Right hindlimb (tissue), 1 donor: ENCODE results near the gene MRPS5.
A peak's percentile ranks its signal among the peaks of the same experiment; 100 is the strongest.
"Not testable (repeated sequence)": the region's sequence is repeated elsewhere in the genome, so short reads cannot be mapped to it uniquely, and the experiment has no call there.

ENCODE experiments used
- DNase-seq: peaks from one replicate; pipeline ENCODE4 v3.0.0-alpha.2; 2018

MRPS5 gene

DNA sequence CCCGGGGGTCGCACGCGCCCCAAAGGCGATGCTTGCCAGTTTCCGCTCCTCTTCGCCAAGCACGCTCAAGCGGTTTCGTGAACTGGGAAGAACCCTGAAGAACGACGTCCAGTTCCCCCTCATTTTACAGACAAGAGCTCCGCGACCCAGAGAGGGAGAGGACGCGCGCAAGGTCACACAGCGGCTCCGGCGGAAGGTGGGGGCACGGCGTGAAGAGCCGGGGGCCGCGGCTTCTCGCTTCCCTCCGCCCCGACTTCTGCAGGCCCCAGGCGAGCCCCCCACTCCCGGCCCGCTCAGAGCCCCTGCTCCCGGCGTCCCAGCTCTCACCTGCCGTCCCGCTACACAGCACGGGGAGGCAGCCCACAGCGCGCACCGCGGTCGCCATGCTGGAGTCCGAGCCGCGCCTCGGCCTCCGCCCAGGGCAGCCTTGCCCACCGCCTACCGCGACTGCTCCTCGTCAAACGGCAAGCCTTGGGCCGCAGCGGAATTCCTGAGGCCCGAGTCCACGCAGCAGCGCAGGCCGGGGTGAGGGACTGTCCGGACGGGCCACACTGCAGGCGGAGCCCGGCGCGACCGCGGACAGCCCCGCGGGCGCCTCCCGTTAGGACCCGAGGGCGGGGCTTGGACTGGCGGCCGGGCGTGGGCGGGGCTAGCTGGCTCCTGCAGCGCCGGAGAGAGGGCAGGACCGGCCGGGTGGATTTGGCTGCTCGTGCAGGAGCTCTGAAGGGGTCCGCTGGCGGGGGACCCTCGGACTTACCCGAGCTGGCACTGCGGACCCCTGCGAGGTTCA, at the start of gene MRPS5:
Gene MRPS5 (minus strand): TSS at position 402 of the 790 bp plus-strand sequence. CDS start 17 bp downstream, at position 385.
- peak; percentile 92 for DNase-seq

GRCh38 chr2:95166065-95166763, 44.6 kb upstream of the MRPS5 start:
- DNase-seq = no peak

DNA sequence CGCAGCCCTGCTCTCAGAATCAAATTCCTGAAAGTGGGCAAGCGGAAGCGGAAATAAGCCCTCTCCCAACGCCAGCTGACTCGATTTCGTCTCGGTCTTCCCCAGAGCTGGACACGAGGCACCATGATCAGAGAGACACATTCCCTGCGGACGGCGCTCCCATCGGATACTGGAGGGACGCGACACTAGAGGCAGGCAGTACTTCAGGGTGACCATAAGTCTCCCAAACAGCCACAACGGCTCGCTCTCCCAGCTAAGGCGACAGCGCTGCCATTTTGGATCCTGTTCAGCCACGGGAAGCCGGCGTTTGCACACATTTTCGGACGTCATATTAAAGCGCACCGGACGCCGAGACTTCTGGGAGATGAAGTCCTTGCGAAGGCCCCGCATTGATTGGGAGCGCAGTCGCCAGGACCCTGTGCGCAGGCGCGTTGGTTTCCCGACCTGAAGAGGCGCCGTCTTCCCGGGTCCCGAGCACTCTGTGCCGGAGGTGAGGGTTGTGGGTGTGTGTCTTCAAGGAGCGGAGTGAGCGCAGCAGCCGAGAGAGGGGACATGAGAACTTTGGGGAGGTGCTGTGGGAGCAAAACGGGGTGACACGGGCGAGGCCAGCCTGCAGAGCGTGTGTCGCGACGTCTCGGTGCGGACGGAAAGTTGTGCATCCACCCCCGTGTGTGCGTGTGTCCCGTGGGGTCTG, 43.9 kb upstream of the MRPS5 start, which contains the start of gene ZNF2:
Gene ZNF2 (plus strand): TSS at position 439 of the 694 bp plus-strand sequence. CDS start 10,418 bp downstream, outside the sequence.
- DNase-seq = peak; percentile 98

DNA sequence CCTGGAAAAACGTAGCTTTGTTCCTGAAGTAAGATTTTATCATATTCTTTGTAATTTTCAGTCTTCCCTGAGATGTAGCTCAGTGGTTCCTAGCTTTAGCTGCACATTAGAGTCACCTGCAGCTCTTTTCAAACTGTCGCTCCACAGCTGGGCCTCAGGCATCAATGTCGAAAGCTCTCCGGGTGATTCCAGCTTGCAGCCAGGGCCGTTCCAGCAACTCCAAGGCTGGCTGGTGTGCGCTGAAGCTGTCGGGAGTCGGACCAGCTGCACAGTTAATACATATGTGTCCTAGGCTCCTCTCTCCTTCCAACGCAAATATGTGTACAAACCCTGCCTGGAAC, 43.4 kb upstream of the MRPS5 start:
- DNase-seq = no peak

- peak; percentile 80 for DNase-seq
These were observed 38.3 kb upstream of the MRPS5 start, which contains the start of gene ZNF514 for GRCh38 chr2:95159690-95160449. TSS of gene ZNF514 (minus strand) at chr2:95159848. CDS start at chr2:95153253, 6,595 bp downstream.

- DNase-seq = peak; percentile 65
These were observed 37.4 kb upstream of the MRPS5 start for GRCh38 chr2:95158891-95159619.

- DNase-seq = no peak
These were observed 36.8 kb upstream of the MRPS5 start for GRCh38 chr2:95158441-95158840.

DNA sequence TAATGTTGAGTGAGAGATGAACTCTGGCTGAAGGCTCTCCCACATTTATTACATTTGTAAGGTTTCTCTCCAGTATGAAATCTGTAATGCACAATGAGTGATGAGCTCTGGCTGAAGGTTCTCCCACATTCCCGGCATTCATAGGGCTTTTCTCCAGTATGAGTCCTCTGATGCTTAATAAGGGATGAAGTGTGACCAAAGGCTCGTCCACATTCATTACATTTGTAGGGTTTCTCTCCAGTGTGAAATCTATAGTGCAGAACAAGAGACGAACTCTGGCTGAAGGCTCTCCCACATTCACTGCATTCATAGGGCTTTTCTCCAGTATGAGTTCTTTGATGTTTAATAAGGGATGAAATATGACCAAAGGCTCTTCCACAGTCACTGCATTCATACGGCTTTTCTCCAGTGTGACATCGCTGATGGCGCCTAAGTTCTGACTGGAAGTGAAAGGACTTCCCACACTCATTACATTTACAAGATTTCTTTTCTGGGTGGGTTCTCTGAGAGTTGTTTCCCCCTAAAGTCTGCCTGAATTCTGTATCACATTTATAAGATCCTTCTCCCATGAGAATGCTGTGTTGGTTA, 27.9 kb upstream of the MRPS5 start:
- DNase-seq = no peak

- DNase-seq = no peak
These were observed 22.2 kb upstream of the MRPS5 start for GRCh38 chr2:95143838-95144237.

DNA sequence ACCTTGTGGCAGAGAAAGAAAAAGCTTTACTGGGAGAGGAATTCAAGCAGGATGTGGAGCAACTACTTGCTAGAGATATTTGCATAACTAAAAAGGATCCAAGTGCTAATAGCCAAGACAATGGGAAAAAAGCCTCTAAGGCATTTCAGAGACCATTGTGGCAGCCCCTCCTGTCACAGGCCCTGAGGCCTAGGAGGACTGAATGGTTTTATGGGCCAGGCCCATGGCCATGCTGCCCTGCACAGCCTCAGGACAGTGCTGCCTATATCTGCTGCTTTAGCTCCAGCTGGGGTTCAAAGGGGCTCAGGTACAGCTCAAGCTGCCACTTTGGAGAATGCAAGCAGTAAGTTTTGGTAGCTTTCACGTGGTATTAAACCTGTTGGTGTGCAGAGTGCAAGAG, 17.1 kb upstream of the MRPS5 start:
- no peak for DNase-seq

GRCh38 chr2:95122197-95122551, 566 bp upstream of the MRPS5 start:
- no peak for DNase-seq

DNA sequence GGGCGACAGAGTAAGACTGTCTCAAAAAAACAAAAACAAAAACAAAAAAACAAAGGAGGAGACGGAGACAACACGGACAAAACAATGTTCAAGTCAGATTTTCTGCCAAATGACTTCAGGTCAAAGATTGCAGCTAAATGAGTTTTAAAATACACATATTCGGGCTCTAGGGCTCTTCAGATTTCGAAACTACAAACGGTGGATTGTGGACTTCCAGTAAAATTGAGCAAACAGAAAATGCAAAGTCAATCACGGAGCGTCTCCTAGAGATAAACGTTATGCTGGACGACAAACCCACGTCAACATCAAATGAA, 558 bp downstream of the MRPS5 start:
- no peak for DNase-seq

DNA sequence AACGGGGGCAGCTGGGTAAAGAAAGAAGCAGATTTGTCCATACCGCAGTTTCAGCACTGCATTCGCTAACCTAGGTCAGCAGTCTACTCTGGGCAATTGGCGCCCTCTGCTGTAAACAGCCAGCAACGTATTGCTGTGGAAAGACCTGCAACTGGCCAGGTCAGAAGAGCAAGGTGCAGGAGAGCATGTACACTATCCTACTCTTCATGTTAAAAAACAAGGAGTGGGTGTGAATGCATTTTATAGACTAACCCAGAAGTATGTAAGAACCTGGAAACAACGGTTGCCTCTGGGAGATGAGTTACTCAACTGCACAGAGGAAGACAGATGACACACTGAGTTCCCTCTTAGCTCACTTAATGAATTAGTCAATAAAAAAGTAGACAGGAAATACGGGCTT, 6.2 kb downstream of the MRPS5 start:
- DNase-seq = peak; percentile 71

GRCh38 chr2:95113464-95113863, 8.1 kb downstream of the MRPS5 start:
- no peak for DNase-seq

DNA sequence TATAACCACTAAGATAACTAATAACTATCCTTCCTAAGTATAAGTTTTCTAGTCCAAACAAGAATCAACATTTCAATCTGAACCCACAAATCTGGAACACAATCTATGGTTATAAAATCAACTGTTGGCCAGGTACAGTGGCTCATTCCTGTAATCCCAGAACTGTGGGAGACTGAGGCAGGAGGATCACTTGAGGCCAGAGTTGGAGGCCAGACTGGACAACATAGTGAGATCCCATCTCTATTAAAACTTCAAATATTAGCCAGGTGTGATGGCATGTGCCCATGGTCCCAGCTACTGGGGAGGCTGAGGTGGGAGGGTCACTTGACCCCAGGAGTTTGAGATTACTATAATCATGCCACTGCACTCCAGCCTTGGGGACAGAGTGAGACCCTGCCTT, 11.2 kb downstream of the MRPS5 start:
- DNase-seq = no peak

DNA sequence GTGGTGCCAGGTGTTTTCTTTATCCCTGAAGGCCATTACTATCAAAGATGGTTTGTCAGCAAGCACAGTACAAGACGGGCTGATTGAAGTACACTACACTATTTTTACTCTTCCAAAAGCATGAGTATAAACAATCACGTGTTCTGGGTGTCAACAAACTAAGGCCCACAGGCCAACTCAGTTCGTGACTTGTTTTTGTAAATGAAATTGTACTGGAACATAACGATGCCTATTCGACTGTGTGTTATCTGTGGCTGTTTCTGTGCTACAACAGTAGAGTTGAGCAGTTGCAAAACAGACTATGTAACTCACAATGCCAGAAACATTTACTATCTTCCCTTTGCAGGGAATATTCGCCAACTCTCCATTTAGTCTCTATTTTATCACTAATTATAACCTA, 12.3 kb downstream of the MRPS5 start:
- no peak for DNase-seq

- DNase-seq = no peak
These were observed 15.5 kb downstream of the MRPS5 start for GRCh38 chr2:95106081-95106480.

GRCh38 chr2:95104606-95105005, 17.0 kb downstream of the MRPS5 start:
- no peak for DNase-seq

- no peak for DNase-seq
These were observed 21.7 kb downstream of the MRPS5 start for GRCh38 chr2:95099910-95100309.

GRCh38 chr2:95098273-95098672, 23.3 kb downstream of the MRPS5 start:
- DNase-seq = not testable (repeated sequence)

- DNase-seq = no peak
These were observed 29.6 kb downstream of the MRPS5 start for GRCh38 chr2:95091885-95092555.
